GM12864 (cell line): ENCODE measurements around the gene ZDHHC1.

ENCODE experiments used
- DNase-seq: peaks from one replicate; pipeline ENCODE4 v3.0.0-alpha.2; 2011; ENCODE audit warnings: low read depth
- H3K4me3 ChIP-seq: 2 replicates; pipeline ENCODE4 v1.5.1; 2011; ENCODE audit warnings: mild to moderate bottlenecking, low read depth, low read length, control low read depth
- CTCF ChIP-seq: IDR thresholded peaks from 2 replicates; pipeline ENCODE4 v1.5.1; 2011; ENCODE audit warnings: low read depth, mild to moderate bottlenecking, moderate library complexity, low read length, control low read depth, inconsistent platforms; ENCODE audit errors: missing control alignments

Gene ZDHHC1

GRCh38 chr16:67444259-67445125 is 28.2 kb upstream of the ZDHHC1 start:
- H3K4me3 ChIP-seq: no peak overlapping the region
- DNase-seq: no peak
- TF ChIP-seq CTCF: no peak

DNA sequence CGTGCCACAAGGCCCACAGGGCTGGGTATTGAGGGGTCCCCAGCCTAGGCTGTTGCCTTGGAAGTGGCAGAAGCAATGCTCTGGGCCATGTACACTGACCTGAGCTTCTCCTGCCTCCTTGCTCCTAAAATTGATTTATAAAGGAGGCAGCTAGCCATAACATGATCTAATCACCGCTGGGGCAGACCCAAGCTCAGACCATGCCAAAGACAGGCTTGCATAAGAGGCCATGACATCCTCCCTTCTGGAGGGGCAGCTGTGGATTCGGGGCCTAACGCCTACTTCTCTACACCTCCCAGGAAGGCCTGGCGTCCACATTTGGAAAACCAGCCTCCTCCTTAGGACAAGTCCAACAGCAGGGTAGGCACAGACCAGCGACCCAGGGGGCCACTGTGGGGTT is 27.0 kb upstream of the ZDHHC1 start:
- no peak for DNase-seq

DNA sequence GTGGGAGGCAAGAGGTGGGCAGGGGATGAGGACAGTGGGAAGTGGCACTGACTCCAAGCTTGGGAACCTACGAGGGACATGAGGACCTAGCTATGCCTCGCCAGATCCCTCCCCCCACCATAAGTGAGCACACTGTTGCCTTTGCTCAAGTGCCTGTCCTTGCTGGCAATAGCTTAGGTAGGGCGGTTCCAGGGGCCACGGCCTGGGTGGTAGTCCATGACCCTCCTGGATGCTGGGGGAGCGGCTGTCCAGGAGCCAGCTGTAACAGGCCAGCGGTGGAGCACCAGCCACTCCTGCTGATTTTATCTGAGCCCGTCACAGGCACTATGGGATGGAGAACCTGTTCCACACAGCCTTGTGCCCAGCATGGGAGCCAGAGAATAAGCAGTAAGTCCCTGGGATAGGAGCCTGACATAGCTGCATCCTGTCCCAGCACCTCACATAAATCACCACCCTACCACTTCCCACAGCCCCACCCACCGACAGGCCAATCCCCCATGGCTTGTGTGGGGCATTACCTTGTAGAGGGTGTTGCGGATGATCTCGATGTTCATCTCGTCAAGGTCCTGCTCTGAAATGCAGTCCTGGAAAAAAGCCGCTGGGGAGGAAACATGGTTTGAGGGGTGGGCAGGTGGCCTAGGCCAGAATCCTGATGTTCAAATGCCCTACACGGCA is 26.4 kb upstream of the ZDHHC1 start:
- no peak for TF ChIP-seq CTCF
- H3K4me3 ChIP-seq: no peak overlapping the region
- DNase-seq: no peak

More for the DNA sequence above, 27.0 kb upstream of the ZDHHC1 start:
- no peak for TF ChIP-seq CTCF
- H3K4me3 ChIP-seq: no peak overlapping the region

GRCh38 chr16:67441907-67442306 is 25.6 kb upstream of the ZDHHC1 start:
- no peak overlapping the region for H3K4me3 ChIP-seq
- TF ChIP-seq CTCF: no peak
- no peak for DNase-seq

DNA sequence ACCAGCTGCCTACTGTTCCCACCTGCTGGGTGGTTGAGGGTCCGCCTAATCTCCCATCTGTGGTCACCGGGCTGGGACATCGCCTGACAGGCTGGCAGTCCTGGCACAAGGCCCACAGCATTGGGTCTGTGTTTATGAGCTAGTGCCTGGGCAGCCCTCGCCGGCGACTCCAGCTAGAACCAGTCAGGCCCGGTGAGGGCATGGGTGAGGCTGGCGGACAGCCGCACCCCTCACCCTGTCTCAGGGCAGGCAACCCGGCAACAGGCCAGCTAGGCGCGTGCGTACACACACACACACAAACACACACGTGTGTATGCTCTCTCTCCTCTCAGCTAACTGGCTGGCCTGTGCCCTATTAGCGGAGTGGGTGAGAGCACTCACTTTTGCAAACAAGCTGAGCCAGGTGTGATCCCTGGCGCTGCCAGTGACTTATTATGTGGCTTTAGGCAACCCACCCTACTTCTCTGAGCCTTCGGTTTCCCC is 25.0 kb upstream of the ZDHHC1 start:
- TF ChIP-seq CTCF: no peak
- DNase-seq: no peak
- no peak overlapping the region for H3K4me3 ChIP-seq

DNA sequence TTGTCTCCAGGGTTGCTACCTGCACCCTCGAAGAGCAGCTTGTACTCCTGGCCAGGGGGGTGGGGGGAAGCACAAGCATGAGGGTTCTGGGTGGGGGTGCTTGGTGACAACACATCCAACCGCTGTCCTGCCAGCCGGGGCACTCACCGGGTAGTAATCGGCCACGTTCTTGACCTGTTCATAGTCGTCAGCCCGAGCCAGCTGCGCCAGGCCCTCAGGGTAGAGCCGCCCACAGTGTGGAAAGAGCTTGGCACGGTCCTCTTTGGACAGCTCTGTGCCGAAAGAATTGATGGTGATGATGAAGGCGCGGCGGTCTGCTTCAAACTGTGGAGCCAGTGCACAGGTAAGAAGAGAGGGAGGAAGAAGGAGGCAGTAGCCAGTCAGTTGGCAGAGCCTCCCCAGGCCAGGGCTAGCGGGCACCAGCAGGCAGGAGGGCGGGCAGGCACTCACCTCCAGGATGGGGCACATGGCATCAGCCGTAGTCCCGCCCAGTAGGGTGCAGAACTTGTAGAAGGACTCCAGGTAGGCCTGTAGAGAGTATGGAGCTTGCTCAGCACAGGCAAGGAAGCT is 22.6 kb upstream of the ZDHHC1 start:
- no peak overlapping the region for H3K4me3 ChIP-seq
- DNase-seq: no peak
- no peak for TF ChIP-seq CTCF
